Measurements from ENCODE around the gene SMS.
"Not testable (repeated sequence)": the region's sequence is repeated elsewhere in the genome, so short reads cannot be mapped to it uniquely, and the experiment has no call there.

SMS gene

GRCh38 chrX:21952624-21953023, 12.1 kb downstream of the SMS start:
- no peak for DNase-seq

GRCh38 chrX:21953195-21953830, 12.8 kb downstream of the SMS start:
- DNase-seq: not testable (repeated sequence)

- no peak for DNase-seq
Observed at GRCh38 chrX:21955403-21956189, 15.1 kb downstream of the SMS start.

- DNase-seq: no peak
Observed at GRCh38 chrX:21956783-21957182, 16.3 kb downstream of the SMS start.

GRCh38 chrX:21958187-21958586, 17.7 kb downstream of the SMS start:
- DNase-seq: no peak

GRCh38 chrX:21958916-21959315, 18.4 kb downstream of the SMS start:
- no peak for DNase-seq

GRCh38 chrX:21959362-21960051, 19.0 kb downstream of the SMS start:
- no peak for DNase-seq

GRCh38 chrX:21960569-21961541, 20.3 kb downstream of the SMS start:
- no peak for DNase-seq

GRCh38 chrX:21962361-21962760, 21.9 kb downstream of the SMS start:
- DNase-seq: no peak

GRCh38 chrX:21963269-21963668, 22.8 kb downstream of the SMS start:
- DNase-seq: no peak

- DNase-seq: no peak
Observed at GRCh38 chrX:21963731-21964405, 23.4 kb downstream of the SMS start.

- DNase-seq: no peak
Observed at GRCh38 chrX:21966866-21967265, 26.4 kb downstream of the SMS start.

- DNase-seq: no peak
Observed at GRCh38 chrX:21968333-21968732, 27.8 kb downstream of the SMS start.

- DNase-seq: no peak
Observed at GRCh38 chrX:21970326-21970725, 29.8 kb downstream of the SMS start.

- DNase-seq: no peak
Observed at GRCh38 chrX:21972046-21972445, 31.5 kb downstream of the SMS start.

GRCh38 chrX:21972721-21973120, 32.2 kb downstream of the SMS start:
- DNase-seq: no peak

- DNase-seq: no peak
Observed at GRCh38 chrX:21973321-21974010, 33.0 kb downstream of the SMS start.

GRCh38 chrX:21974011-21974385, 33.5 kb downstream of the SMS start:
- no peak for DNase-seq

GRCh38 chrX:21975242-21975641, 34.7 kb downstream of the SMS start:
- DNase-seq: no peak

GRCh38 chrX:21975812-21976211, 35.3 kb downstream of the SMS start:
- DNase-seq: no peak

GRCh38 chrX:21978346-21978745, 37.8 kb downstream of the SMS start:
- no peak for DNase-seq

GRCh38 chrX:21982311-21982710, 41.8 kb downstream of the SMS start:
- DNase-seq: no peak

All from NCI-H187 treated with DMSO at 0.1 percent for 48 hours (cell line).